ENCODE measurements around the gene TIMM50. TPM values are rescaled to one million over a fixed set of nuclear protein-coding genes. Genes with fewer than 3 reads are reported as not detected.

Gene TIMM50
- total RNA-seq, 8 experiments from 2014 or later = 46.0 to 104 (median 65.6) TPM

DNA sequence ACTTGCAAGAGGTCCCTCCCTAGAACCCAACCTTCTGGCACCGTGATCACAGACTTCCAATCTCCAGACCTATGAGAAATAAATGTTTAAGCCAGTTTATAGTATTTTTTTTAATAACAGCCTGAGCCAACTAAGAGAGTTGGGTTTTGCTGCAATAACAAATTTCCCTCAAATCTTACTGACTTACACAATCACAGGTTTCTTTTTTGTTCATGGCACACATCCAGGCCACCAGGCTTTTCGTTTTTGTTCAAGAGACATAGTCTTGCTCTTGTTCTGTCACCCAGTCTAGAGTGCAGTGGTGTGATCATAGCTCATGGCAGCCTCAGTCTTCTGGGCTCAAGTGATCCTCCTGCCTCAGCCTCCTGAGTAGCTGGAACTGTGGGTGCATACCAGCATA, 32.4 kb downstream of the TIMM50 start:
- no peak for ATAC-seq (replicated peaks in 6 of 8)
- in situ Hi-C loops (cut with MboI; ENCODE audit: low pct_unique_long_range_greater_than_20kb in 2 of 9, low sequenced_read_pairs in 9 of 9, unreplicated experiment in 9 of 9) = no loop called here
- Histone ChIP-seq H3K4me3 (no peak overlapping the region), H3K27ac (no peak overlapping the region), H3K4me1 (replicated peaks in 1 of 2) (peaks cover 3 to 5% of the 10 kb centered on the region in 2 donors)
- 0 to 100% (median 50%) methylated on average over 1 to 2 of the region's 2 CpGs; no CpG with 5 or more reads in 3 of the 10 experiments for WGBS, 10 experiments

DNA sequence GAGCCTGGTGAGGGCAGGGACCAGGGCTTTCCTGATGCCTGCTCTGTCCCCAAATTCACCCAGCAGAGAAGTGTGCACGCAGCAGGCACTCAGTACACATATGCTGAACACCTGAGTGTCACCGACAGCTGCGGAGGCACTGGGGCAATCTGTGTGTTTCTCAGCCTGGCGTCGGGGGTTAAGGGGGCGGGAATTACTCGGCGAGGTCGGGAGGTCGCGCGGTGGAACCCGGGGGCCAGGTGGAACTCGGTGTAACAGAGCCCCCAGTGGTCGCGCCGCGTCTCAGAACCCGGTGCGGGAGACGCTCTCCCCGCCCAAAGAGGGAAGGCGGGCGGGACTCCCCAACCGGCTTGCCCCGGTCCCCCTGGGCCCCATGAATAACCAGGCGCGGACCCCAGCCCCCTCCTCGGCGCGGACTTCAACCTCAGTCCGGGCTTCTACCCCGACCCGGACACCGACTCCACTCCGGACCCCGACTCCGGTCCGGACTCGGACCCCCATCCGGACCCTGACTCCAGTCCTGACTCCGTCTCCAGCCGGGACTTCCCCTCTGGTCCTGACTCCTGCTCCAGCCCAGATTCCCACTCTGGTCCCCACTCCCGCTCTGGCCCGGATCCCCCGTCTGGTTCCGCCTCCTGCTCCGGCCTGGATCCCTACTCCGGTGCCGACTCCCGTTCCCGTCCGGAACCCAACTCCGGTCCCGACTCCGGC, 34.4 kb downstream of the TIMM50 start, which contains the start of gene SELENOV:
Gene SELENOV, plus strand, starts transcription at position 300 of the 711 bp plus-strand sequence. Its CDS starts 74 bp downstream, at position 374.
- peak within 1 kb of the TSS; percentile 7 to 51 (median 37) for H3K4me3 ChIP-seq
- ATAC-seq (replicated peaks in 6 of 8) = peak; percentile 43 to 88 (median 76)
- H3K27ac ChIP-seq = no peak within 1 kb of the TSS
- in situ Hi-C loops (cut with MboI; ENCODE audit: low pct_unique_long_range_greater_than_20kb in 2 of 9, low sequenced_read_pairs in 9 of 9, unreplicated experiment in 9 of 9) = no loop called here
- WGBS, 10 experiments = 0% methylated on average over 2 to 18 of the region's 56 CpGs; no CpG with 5 or more reads in 8 of the 10 experiments
- peaks cover 9 to 19% of the 10 kb centered on the region in 2 donors for H3K4me1 ChIP-seq (replicated peaks in 1 of 2)

DNA sequence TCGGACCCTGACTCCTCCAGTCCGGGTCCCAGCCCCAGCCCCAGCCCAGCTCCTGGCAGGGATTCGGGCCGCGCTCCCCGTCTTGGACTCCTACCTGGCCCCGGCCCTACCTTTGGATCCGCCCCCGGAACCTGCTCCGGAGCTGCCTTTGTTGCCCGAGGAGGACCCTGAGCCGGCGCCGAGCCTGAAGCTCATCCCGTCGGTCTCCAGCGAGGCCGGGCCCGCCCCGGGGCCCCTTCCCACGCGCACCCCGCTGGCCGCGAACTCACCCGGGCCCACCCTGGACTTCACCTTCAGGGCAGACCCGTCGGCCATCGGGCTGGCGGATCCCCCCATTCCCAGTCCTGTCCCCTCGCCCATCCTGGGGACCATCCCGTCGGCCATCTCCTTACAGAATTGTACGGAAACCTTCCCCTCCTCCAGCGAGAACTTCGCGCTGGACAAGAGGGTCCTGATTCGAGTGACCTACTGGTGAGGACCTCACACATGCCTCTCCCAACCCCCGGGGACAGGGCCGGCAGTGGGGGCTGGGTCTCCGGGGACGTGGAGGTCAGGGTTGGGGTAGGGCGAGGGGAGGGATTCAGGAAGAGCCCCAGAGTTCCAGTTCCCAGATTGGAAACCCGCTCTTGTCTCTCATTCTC, 35.0 kb downstream of the TIMM50 start:
- Histone ChIP-seq H3K4me1 (replicated peaks in 1 of 2) (peaks cover 14 to 25% of the 10 kb centered on the region in 2 donors), H3K4me3 (peak overlapping the region; percentile 7 to 51 (median 37)), H3K27ac (no peak overlapping the region)
- 0 to 40% (median 11%) methylated on average over 1 to 16 of the region's 44 CpGs; no CpG with 5 or more reads in 6 of the 10 experiments for WGBS, 10 experiments
- in situ Hi-C loops (cut with MboI; ENCODE audit: low pct_unique_long_range_greater_than_20kb in 2 of 9, low sequenced_read_pairs in 9 of 9, unreplicated experiment in 9 of 9) = no loop called here
- peak in 2 of 8 experiments; percentile 1 to 48 for ATAC-seq (replicated peaks in 6 of 8)

DNA sequence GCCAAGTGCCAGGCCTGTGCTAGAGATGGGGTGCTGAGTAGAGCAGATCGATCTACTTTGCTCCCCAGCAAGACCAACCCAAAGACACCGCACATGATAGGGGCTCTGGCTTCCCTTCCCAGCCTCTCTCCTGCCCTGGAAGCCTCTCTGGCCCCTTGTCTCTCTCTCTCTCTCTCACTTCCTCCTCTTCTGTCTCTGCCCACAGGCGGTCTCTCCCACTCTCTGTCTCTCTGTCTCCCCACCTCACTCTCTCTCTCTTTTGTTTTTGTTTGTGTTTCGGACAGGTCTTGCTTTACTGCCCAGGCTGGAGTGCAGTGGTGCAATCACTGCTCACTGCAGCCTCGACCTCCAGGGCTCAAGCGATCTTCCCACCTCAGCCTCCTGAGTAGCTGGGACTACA, 35.6 kb downstream of the TIMM50 start:
- Histone ChIP-seq H3K4me3 (peak overlapping the region in 2 of 5 donors; percentile 42 to 51), H3K4me1 (replicated peaks in 1 of 2) (peaks cover 14 to 25% of the 10 kb centered on the region in 2 donors), H3K27ac (no peak overlapping the region)
- no peak for ATAC-seq (replicated peaks in 6 of 8)
- 38 to 86% (median 58%) methylated on average over 1 to 6 of the region's 6 CpGs; no CpG with 5 or more reads in 1 of the 10 experiments for WGBS, 10 experiments
- in situ Hi-C loops (cut with MboI; ENCODE audit: low pct_unique_long_range_greater_than_20kb in 2 of 9, low sequenced_read_pairs in 9 of 9, unreplicated experiment in 9 of 9) = no loop called here

DNA sequence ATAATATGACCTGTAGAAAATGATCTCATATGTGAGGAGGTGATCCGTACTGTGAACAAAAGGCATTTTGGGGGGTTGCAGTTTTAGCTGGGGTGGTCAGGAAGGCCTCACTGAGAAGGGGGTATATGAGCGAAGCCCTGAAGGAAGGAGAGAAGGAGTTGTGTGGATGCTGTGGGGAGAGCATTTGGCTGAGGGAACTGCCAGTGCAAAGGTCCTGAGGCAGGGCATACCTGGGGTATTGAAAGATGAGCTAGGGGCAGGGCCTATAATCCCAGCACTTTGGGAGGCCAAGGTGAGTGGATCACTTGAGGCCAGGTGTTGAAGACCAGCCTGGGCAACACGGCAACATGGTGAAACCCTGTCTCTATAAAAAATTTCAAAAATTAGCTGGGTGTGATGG, 36.8 kb downstream of the TIMM50 start:
- Histone ChIP-seq H3K4me1 (replicated peaks in 1 of 2) (peaks cover 14 to 25% of the 10 kb centered on the region in 2 donors), H3K27ac (no peak overlapping the region), H3K4me3 (no peak overlapping the region)
- ATAC-seq (replicated peaks in 6 of 8) = no peak
- in situ Hi-C loops (cut with MboI; ENCODE audit: low pct_unique_long_range_greater_than_20kb in 2 of 9, low sequenced_read_pairs in 9 of 9, unreplicated experiment in 9 of 9) = no loop called here
- 33 to 93% (median 77%) methylated on average over 1 to 3 of the region's 3 CpGs; no CpG with 5 or more reads in 1 of the 10 experiments for WGBS, 10 experiments

DNA sequence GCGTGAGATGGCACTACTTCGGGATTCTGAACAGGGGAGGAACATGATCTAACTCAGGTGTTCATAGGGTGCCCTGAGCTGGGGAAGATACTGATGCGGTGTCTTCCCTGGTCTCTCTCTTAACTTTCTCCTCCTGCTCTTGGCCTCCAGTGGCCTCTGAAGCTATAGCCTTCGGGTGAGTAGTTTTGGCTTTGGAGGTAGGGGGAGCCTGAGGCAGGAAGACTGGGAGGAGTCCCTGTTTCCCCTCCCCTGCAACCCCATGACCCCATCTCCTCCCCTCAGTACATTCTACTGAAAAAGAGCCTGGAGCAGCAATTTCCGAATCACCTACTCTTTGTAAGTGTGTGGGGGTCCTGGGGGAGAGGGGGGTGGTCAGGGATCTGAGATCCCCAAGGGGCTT, 37.8 kb downstream of the TIMM50 start:
- Histone ChIP-seq H3K4me1 (replicated peaks in 1 of 2) (peaks cover 14 to 25% of the 10 kb centered on the region in 2 donors), H3K27ac (no peak overlapping the region), H3K4me3 (no peak overlapping the region)
- in situ Hi-C loops (cut with MboI; ENCODE audit: low pct_unique_long_range_greater_than_20kb in 2 of 9, low sequenced_read_pairs in 9 of 9, unreplicated experiment in 9 of 9) = no loop called here
- no peak for ATAC-seq (replicated peaks in 6 of 8)
- 58 to 74% (median 60%) methylated on average over 1 to 3 of the region's 5 CpGs; no CpG with 5 or more reads in 7 of the 10 experiments for WGBS, 10 experiments

DNA sequence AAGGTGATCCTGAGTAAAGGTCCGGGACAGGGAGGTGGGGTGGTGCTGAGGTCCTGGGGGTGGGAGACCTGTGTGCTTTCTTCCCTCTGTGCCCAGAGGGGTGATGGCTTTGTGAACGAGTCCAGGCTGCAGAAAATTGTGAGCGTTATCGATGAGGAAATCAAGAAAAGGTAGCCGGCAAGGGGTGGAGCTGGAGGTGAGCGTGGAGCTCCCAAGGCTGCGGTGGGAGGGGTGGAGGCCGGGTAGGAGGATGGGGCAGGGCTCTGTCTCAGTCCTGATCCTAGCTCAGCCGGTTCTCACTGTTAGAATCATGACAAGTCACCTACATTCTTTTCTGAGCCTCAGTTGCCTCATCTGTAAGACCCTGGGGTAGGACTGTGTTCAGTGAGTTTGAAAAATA, 38.3 kb downstream of the TIMM50 start:
- in situ Hi-C loops (cut with MboI; ENCODE audit: low pct_unique_long_range_greater_than_20kb in 2 of 9, low sequenced_read_pairs in 9 of 9, unreplicated experiment in 9 of 9) = no loop called here
- H3K4me1 ChIP-seq (replicated peaks in 1 of 2) = peaks cover 14 to 25% of the 10 kb centered on the region in 2 donors
- H3K27ac ChIP-seq = no peak overlapping the region
- H3K4me3 ChIP-seq = no peak overlapping the region
- 0 to 60% (median 50%) methylated on average over 1 to 2 of the region's 9 CpGs; no CpG with 5 or more reads in 7 of the 10 experiments for WGBS, 10 experiments
- ATAC-seq (replicated peaks in 6 of 8) = no peak

DNA sequence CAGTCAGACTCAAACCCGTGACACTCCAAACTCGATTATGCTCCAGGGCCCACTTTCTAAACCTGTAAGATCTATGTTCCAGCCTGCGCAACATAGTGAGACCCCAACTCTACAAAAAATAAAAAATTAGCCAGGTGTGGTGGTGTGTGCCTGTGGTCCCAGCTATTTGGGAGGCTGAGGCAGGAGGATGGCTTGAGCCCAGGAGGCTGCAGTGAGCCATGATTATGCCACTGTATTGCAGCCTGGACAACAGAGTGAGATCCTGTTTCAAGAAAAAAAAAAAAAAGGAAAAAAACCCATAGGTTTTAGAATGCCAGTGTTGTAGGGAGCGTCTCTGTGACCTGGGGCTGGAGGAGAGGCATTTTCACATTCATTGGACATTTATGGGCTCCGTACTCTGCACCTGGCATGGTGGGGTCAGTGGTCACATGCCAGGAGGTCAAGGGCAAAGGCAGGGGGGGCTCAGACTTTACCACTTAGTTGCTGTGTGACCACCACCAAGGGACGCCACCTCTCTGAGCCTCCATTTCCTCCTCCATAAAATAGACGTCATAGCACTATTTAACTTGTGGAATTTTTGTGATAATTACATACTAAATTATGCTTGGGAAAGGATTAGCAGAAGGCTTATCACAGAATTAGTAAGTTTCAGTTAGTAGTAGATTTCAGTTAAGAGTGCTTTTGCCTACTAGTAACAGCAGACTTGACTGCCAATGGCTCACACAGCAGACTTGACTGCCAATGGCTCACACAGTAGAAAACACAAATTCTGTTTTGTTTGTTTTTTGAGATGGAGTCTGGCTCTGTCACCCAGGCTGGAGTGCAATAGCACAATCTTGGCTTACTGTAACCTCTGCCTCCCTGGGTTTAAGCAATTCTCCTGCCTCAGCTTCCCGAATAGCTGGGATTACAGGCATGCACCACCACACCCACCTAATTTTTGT, 40.2 kb downstream of the TIMM50 start:
- no peak for ATAC-seq (replicated peaks in 6 of 8)
- in situ Hi-C loops (cut with MboI; ENCODE audit: low pct_unique_long_range_greater_than_20kb in 2 of 9, low sequenced_read_pairs in 9 of 9, unreplicated experiment in 9 of 9) = no loop called here
- Histone ChIP-seq H3K4me1 (replicated peaks in 1 of 2) (peaks cover 14 to 22% of the 10 kb centered on the region in 2 donors), H3K27ac (peak overlapping the region; percentile 68 to 72), H3K4me3 (no peak overlapping the region)
- WGBS, 10 experiments = 40 to 100% (median 90%) methylated on average over 1 to 6 of the region's 8 CpGs

DNA sequence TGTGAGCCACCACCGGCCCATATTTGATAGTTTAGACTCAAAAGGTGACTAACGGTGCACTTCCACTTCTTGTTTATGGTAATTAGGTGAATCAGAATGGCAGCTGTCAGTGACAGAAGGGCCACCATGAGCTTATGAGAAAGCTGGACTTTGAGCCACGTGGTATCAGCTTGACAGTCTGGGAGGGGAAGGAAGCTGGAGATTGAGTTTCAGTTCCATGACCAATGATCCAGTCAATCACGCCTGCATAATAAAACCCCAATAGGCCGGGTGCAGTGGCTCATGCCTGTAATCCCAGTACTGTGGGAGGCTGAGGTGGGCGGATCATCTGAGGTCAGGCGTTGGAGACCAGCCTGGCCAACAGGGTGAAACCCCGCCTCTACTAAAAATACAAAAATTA, 43.9 kb downstream of the TIMM50 start:
- 73 to 100% (median 95%) methylated on average over 1 to 5 of the region's 8 CpGs; no CpG with 5 or more reads in 4 of the 10 experiments for WGBS, 10 experiments
- in situ Hi-C loops (cut with MboI; ENCODE audit: low pct_unique_long_range_greater_than_20kb in 2 of 9, low sequenced_read_pairs in 9 of 9, unreplicated experiment in 9 of 9) = no loop called here
- no peak overlapping the region for H3K4me3 ChIP-seq
- no peak overlapping the region for H3K27ac ChIP-seq
- ATAC-seq (replicated peaks in 6 of 8) = no peak
- H3K4me1 ChIP-seq (replicated peaks in 1 of 2) = peaks cover 9 to 11% of the 10 kb centered on the region in 2 donors

DNA sequence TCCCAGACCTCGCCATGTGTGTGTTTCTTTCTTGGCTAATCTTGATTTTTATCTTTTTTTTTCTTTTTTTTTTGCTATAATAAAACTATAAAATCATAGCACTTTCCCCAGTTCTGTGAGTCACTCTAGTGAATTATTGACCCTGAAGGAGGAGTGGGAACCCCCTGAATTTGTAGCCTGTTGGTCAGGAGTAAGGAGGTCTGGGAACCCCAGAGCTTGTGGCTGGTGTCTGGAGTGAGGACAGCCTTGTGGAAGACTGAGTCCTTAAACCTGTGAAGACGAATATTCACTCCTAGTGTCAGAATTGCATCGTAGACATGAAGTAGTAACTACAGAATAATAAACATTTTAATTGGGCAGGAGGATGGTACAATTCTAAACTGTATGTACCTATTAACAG, 44.6 kb downstream of the TIMM50 start:
- no peak overlapping the region for H3K27ac ChIP-seq
- no peak for ATAC-seq (replicated peaks in 6 of 8)
- H3K4me3 ChIP-seq = no peak overlapping the region
- peaks cover 2 to 4% of the 10 kb centered on the region in 2 donors for H3K4me1 ChIP-seq (replicated peaks in 1 of 2)
- in situ Hi-C loops (cut with MboI; ENCODE audit: low pct_unique_long_range_greater_than_20kb in 2 of 9, low sequenced_read_pairs in 9 of 9, unreplicated experiment in 9 of 9) = loop anchor here in 1 of 9 experiments (25.0 kb wide), 1 partner anchor 312 kb away; the partner anchor contains the start of genes DYRK1B and FBL
- WGBS, 10 experiments = 92 to 100% (median 93%) methylated on average over 1 to 3 of the region's 3 CpGs; no CpG with 5 or more reads in 3 of the 10 experiments

DNA sequence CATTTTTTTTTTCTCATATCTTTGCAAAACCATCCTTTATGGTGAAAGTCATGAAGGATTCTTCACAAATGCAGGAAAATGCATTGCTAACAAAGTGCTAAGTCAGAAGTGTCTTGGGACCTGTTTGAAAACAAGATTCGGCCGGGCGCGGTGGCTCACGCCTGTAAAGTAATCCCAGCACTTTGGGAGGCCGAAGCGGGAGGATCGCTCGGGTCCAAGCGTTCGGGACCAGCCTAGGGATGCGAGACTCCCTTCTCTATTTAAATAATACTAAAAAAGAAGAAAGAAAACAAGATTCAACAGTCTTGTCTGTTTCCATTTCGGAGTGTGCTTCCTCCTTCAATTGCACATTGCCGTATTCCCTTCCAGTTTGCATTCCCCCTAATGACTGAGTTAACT, 51.2 kb downstream of the TIMM50 start:
- 0 to 42% (median 7%) methylated on average over 1 to 14 of the region's 14 CpGs; no CpG with 5 or more reads in 2 of the 10 experiments for WGBS, 10 experiments
- in situ Hi-C loops (cut with MboI; ENCODE audit: low pct_unique_long_range_greater_than_20kb in 2 of 9, low sequenced_read_pairs in 9 of 9, unreplicated experiment in 9 of 9) = loop anchor here in 1 of 9 experiments (25.0 kb wide), 1 partner anchor 305 kb away; the partner anchor contains the start of genes DYRK1B and FBL
- H3K27ac ChIP-seq = peak overlapping the region; percentile 79 to 86

More for the DNA sequence above, 51.2 kb downstream of the TIMM50 start:
- no peak for ATAC-seq (replicated peaks in 6 of 8)
- peaks cover 5 to 6% of the 10 kb centered on the region in 2 donors for H3K4me1 ChIP-seq (replicated peaks in 1 of 2)
- peak overlapping the region; percentile 57 to 93 (median 88) for H3K4me3 ChIP-seq
